ENCODE results near the gene FBRS.

GRCh38 chr16:30645727-30646126, 12.5 kb upstream of the FBRS start:
- no peak for TF ChIP-seq FOXM1 (IDR thresholded peaks at IDR 0.05; ENCODE audit: borderline replicate concordance)
- no peak for TF ChIP-seq CTBP1 (IDR thresholded peaks at IDR 0.05; ENCODE audit: borderline replicate concordance)
- TF ChIP-seq SP1 (IDR thresholded peaks at IDR 0.05), result no peak
- no peak for TF ChIP-seq BHLHE40 (IDR thresholded peaks at IDR 0.05; ENCODE audit: borderline replicate concordance)
- no peak for TF ChIP-seq SUZ12 (IDR thresholded peaks at IDR 0.05)
- TF ChIP-seq, protein P1, sequence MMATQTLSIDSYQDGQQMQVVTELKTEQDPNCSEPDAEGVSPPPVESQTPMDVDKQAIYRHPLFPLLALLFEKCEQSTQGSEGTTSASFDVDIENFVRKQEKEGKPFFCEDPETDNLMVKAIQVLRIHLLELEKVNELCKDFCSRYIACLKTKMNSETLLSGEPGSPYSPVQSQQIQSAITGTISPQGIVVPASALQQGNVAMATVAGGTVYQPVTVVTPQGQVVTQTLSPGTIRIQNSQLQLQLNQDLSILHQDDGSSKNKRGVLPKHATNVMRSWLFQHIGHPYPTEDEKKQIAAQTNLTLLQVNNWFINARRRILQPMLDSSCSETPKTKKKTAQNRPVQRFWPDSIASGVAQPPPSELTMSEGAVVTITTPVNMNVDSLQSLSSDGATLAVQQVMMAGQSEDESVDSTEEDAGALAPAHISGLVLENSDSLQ (IDR thresholded peaks at IDR 0.05), result no peak
- TF ChIP-seq FOXA1 (IDR thresholded peaks at IDR 0.05), result no peak
- no peak for TF ChIP-seq L3MBTL2 (conservative IDR thresholded peaks at IDR 0.05)
- TF ChIP-seq ELF4 (IDR thresholded peaks at IDR 0.05), result no peak
- TF ChIP-seq HDGF (IDR thresholded peaks at IDR 0.05; ENCODE audit: borderline replicate concordance), result no peak
- no peak for TF ChIP-seq NFRKB (IDR thresholded peaks at IDR 0.05)
- TF ChIP-seq TARDBP (IDR thresholded peaks at IDR 0.05), result no peak
- no peak for TF ChIP-seq ARNT (IDR thresholded peaks at IDR 0.05)
- no peak for TF ChIP-seq FOXK2 (IDR thresholded peaks at IDR 0.05)
